Upper lobe of right lung (tissue), 1 donor: ENCODE data around the gene RMND1. TPM values are rescaled to one million over a fixed set of nuclear protein-coding genes. Genes with fewer than 3 reads are reported as not detected.
"Not testable (repeated sequence)": the region's sequence is repeated elsewhere in the genome, so short reads cannot be mapped to it uniquely, and the experiment has no call there.

ENCODE experiments used
- ATAC-seq: fragments of 200-7000 bp; cut with Tn5 transposase; one replicate; pipeline ENCODE4 v1.9.1; 2020; ENCODE audit warnings: mild to moderate bottlenecking, moderate library complexity
- DNase-seq: peaks from one replicate; pipeline ENCODE4 v3.0.0-alpha.2; 2020
- H3K27ac ChIP-seq: fragments of 200-600 bp; one replicate; pipeline ENCODE4 v1.8.0; 2022
- H3K27me3 ChIP-seq: fragments of 200-600 bp; one replicate; pipeline ENCODE4 v1.8.0; 2022; ENCODE audit warnings: mild to moderate bottlenecking
- H3K36me3 ChIP-seq: fragments of 200-600 bp; one replicate; pipeline ENCODE4 v1.8.0; 2022
- H3K4me1 ChIP-seq: fragments of 200-600 bp; one replicate; pipeline ENCODE4 v1.8.0; 2022
- H3K4me3 ChIP-seq: fragments of 200-600 bp; one replicate; pipeline ENCODE4 v1.8.0; 2022; ENCODE audit warnings: mild to moderate bottlenecking
- H3K9me3 ChIP-seq: fragments of 200-600 bp; one replicate; pipeline ENCODE4 v1.8.0; 2022
- CTCF ChIP-seq: fragments of 200-600 bp; IDR thresholded peaks from one replicate; pipeline ENCODE4 v1.8.0; 2022; ENCODE audit warnings: antibody characterized with exemption
- intact Hi-C: fragments of 100-400 bp; cut with DNase I; formaldehyde crosslinking; loops from one replicate; pipeline ENCODE4 v1.11.0; 2022
- total RNA-seq: library from RNA; stranded (reverse); fragmentation: NEBNext Ultra II Directional; extraction: Animal tissue kit (Norgen Biotek cat#: 25700); gene quantifications from one replicate; pipeline ENCODE4 v1.2.1, GENCODE V29; 2021
- donor health status: DM: no; HTN: yes; CAD: no; lungs with severe emphysema.

The RMND1 gene
- total RNA-seq, 1 donor from 2014 or later: 19.5 TPM

GRCh38 chr6:151475653-151476523 lies 24.0 kb upstream of the RMND1 start:
- Histone ChIP-seq H3K27ac (no peak overlapping the region), H3K27me3 (no peaks in the 10 kb centered on the region), H3K36me3 (no peaks in the 10 kb centered on the region), H3K9me3 (no peaks in the 10 kb centered on the region), H3K4me1 (no peaks in the 10 kb centered on the region), H3K4me3 (no peak overlapping the region)
- DNase-seq (peak; percentile 69), ATAC-seq (peak; percentile 86)
- intact Hi-C loops: no loop called here
- TF ChIP-seq CTCF: peak; percentile 83

- Histone ChIP-seq H3K4me1 (no peaks in the 10 kb centered on the region), H3K36me3 (peaks cover 68% of the 10 kb centered on the region), H3K27me3 (no peaks in the 10 kb centered on the region), H3K9me3 (no peaks in the 10 kb centered on the region), H3K4me3 (no peak overlapping the region), H3K27ac (no peak overlapping the region)
- intact Hi-C loops: no loop called here
- no peak for ATAC-seq
- no peak for TF ChIP-seq CTCF
- no peak for DNase-seq
These were observed 12.8 kb upstream of the RMND1 start for GRCh38 chr6:151464702-151465101.

- no peak overlapping the region for H3K27ac ChIP-seq
- DNase-seq (no peak), ATAC-seq (no peak)
- intact Hi-C loops: no loop called here
- TF ChIP-seq CTCF: no peak
- peaks cover 57% of the 10 kb centered on the region for H3K36me3 ChIP-seq
- no peaks in the 10 kb centered on the region for H3K27me3 ChIP-seq
- H3K4me1 ChIP-seq: peaks cover 7% of the 10 kb centered on the region
- H3K9me3 ChIP-seq: no peaks in the 10 kb centered on the region
- H3K4me3 ChIP-seq: no peak overlapping the region
These were observed 9.7 kb upstream of the RMND1 start for GRCh38 chr6:151461673-151462072.

GRCh38 chr6:151455751-151456398 lies 3.9 kb upstream of the RMND1 start:
- intact Hi-C loops, H3K4me3 ChIP-seq, H3K27me3 ChIP-seq, H3K9me3 ChIP-seq, ATAC-seq: not testable (repeated sequence)
- Histone ChIP-seq H3K36me3 (peaks cover 29% of the 10 kb centered on the region), H3K27ac (peak overlapping the region; percentile 53), H3K4me1 (peaks cover 35% of the 10 kb centered on the region)
- DNase-seq: peak; percentile 74

- intact Hi-C loops: no loop called here
- no peaks in the 10 kb centered on the region for H3K9me3 ChIP-seq
- H3K36me3 ChIP-seq: peaks cover 5% of the 10 kb centered on the region
- H3K27me3 ChIP-seq: no peaks in the 10 kb centered on the region
- no peak for TF ChIP-seq CTCF
- peak overlapping the region; percentile 79 for H3K4me3 ChIP-seq
- DNase-seq (no peak), ATAC-seq (no peak)
- peak overlapping the region; percentile 92 for H3K27ac ChIP-seq
- peaks cover 35% of the 10 kb centered on the region for H3K4me1 ChIP-seq
These were observed 963 bp upstream of the RMND1 start for GRCh38 chr6:151452750-151453427.
